ENCODE data around the gene KRTAP4-6. TPM values are rescaled to one million over a fixed set of nuclear protein-coding genes. Genes with fewer than 3 reads are reported as not detected.
A peak's percentile ranks its signal among the peaks of the same experiment; 100 is the strongest.

The KRTAP4-6 gene
- total and polyA plus RNA-seq, 2 of the 4 experiments (the other 2 are of a cell fraction), result not detected

DNA sequence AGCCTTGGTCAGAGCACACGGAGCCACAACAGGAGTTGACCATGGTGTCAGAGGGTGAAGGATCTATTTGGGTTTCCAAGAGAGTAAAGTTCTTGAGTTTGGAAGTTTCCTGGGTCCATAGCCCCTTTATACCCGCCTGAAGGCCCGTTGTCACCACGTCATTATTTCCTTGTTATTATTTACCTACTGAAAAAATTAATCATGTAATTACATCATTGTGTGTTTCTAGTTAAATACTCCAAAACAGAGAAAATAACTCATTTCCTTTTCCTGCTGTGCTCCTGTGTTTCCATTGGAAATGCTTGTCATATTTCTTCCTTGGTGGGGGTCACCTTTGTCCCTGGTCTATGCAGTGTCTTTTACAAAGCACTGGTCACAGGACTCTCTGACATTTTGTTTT, 42.3 kb downstream of the KRTAP4-6 start, which contains the start of gene KRTAP4-8:
KRTAP4-8 (minus strand) TSS at position 101 of the 400 bp plus-strand sequence; CDS start at position 43, 58 bp downstream.
- dilution Hi-C loops (cut with HindIII; ENCODE audit: low sequenced_read_pairs, unreplicated experiment), result no loop called here
- POLR2A ChIA-PET (ENCODE audit: unreplicated experiment), result no interaction called here

More for the DNA sequence above, 42.3 kb downstream of the KRTAP4-6 start, which contains the start of gene KRTAP4-8:
- H2BK5ac ChIP-seq (ENCODE audit: low read depth, low read length, poor library complexity, severe bottlenecking), result peak within 1 kb of the TSS; percentile 95
- no peak within 1 kb of the TSS for H2AK9ac ChIP-seq (replicated peaks; ENCODE audit: low read depth, low read length, poor library complexity)
- peak within 1 kb of the TSS; percentile 86 for H2AK5ac ChIP-seq (ENCODE audit: low read depth, low read length)
- peak within 1 kb of the TSS; percentile 86 for H2BK120ac ChIP-seq (ENCODE audit: low read depth, low read length)
- peak within 1 kb of the TSS; percentile 94 for H3K4ac ChIP-seq (ENCODE audit: low read depth, low read length)
- H4K91ac ChIP-seq (ENCODE audit: insufficient read depth, low read depth, low read length), result peak within 1 kb of the TSS; percentile 68
- peaks cover 6% of the 10 kb centered on the region for H3K9me1 ChIP-seq (ENCODE audit: insufficient read depth, low read length)
- TF ChIP-seq RCOR1 (IDR thresholded peaks at IDR 0.05; ENCODE audit: insufficient replicate concordance, low read length) (no peak), MAZ (IDR thresholded peaks at IDR 0.05; ENCODE audit: borderline replicate concordance, low read depth, low read length) (no peak), CHD1 (IDR thresholded peaks at IDR 0.05; ENCODE audit: low read depth, low read length) (no peak), BHLHE40 (IDR thresholded peaks at IDR 0.05; ENCODE audit: low read depth, low read length) (no peak), USF2 (IDR thresholded peaks at IDR 0.05; ENCODE audit: low read depth, low read length) (no peak), CEBPB (IDR thresholded peaks at IDR 0.05; ENCODE audit: low read depth, low read length) (no peak)
- BruUV-seq (replicated peaks), result no TSS peak
- in situ Hi-C loops (cut with MboI; ENCODE audit: low sequenced_read_pairs), result no loop called here
- H3K27ac ChIP-seq (ENCODE audit: insufficient read depth, low read length), result no peak within 1 kb of the TSS; the same call in 1 of the 2 replicates
- H3K9ac ChIP-seq (ENCODE audit: low read depth, low read length), result no peak within 1 kb of the TSS
- peak within 1 kb of the TSS; percentile 85 for H3K14ac ChIP-seq (replicated peaks; ENCODE audit: low read depth, low read length)
- no peaks in the 10 kb centered on the region for H4K20me1 ChIP-seq (ENCODE audit: insufficient read depth, low read length)
- H3K36me3 ChIP-seq (ENCODE audit: control insufficient read depth, insufficient read depth, low read length), result no peaks in the 10 kb centered on the region
- 71% methylated on average over 1 of the region's 4 CpGs; no CpG with 5 or more reads in 1 of the 2 experiments for WGBS, 2 experiments (ENCODE audit: extremely low coverage in 2 of 2, insufficient read length in 1 of 2)
- H3K4me1 ChIP-seq (ENCODE audit: control insufficient read depth, insufficient read depth, low read length), result peaks cover 4% of the 10 kb centered on the region; the same call in 1 of the 2 replicates
- CTCF ChIA-PET, result no interaction called here
- H2BK15ac ChIP-seq (ENCODE audit: low read depth, low read length), result peak within 1 kb of the TSS; percentile 70; the same call in 1 of the 3 replicates
- H3K79me1 ChIP-seq (ENCODE audit: low read depth in 1 of 2, low read length in 2 of 2), result no peaks in the 10 kb centered on the region
- no peaks in the 10 kb centered on the region for H3K27me3 ChIP-seq (ENCODE audit: control insufficient read depth, insufficient read depth, low read length)
- H2BK20ac ChIP-seq (ENCODE audit: low read depth, low read length), result peak within 1 kb of the TSS; percentile 95
- no peak for DNase-seq
- no peak within 1 kb of the TSS for H3K56ac ChIP-seq (ENCODE audit: extremely low read depth, insufficient read depth, low read length)
- peak within 1 kb of the TSS; percentile 79; the same call in 1 of the 2 replicates for H3K23ac ChIP-seq (ENCODE audit: low read depth, low read length)
- no peaks in the 10 kb centered on the region for H3K9me3 ChIP-seq (ENCODE audit: control insufficient read depth, insufficient read depth, low read length)
- H3K4me3 ChIP-seq (ENCODE audit: insufficient read depth, low read depth, low read length), result no peak within 1 kb of the TSS
- no peak within 1 kb of the TSS for H3K4me2 ChIP-seq (ENCODE audit: low read depth, low read length)
- no peak within 1 kb of the TSS for H2AFZ ChIP-seq (replicated peaks; ENCODE audit: low read length, poor library complexity)
- H4K5ac ChIP-seq (ENCODE audit: low read depth, low read length), result peak within 1 kb of the TSS; percentile 0; the same call in 1 of the 2 replicates
- peak within 1 kb of the TSS; percentile 76; the same call in 1 of the 2 replicates for H3K18ac ChIP-seq (ENCODE audit: low read depth, low read length)
- peak within 1 kb of the TSS; percentile 32 to 53 for H4K8ac ChIP-seq (ENCODE audit: low read depth in 2 of 2, low read length in 2 of 2)
- intact Hi-C loops (cut with micrococcal nuclease), result no loop called here
- ATAC-seq (ENCODE audit: low read depth), result no peak
